Thoracic aorta (tissue), 2 donors: ENCODE results near the gene DAB2IP. TPM values are rescaled to one million over a fixed set of nuclear protein-coding genes. Genes with fewer than 3 reads are reported as not detected.
A peak's percentile ranks its signal among the peaks of the same experiment; 100 is the strongest.

Source experiments
- ATAC-seq: fragments of 150-250 bp; one replicate; pipeline ENCODE4 v1.8.0; 2017; ENCODE audit warnings: low read depth; ENCODE audit not compliant: insufficient number of reproducible peaks, low FRiP score
- DNase-seq: peaks from one replicate; pipeline ENCODE4 v3.0.0-alpha.2; 2020; ENCODE audit warnings: low spot score
- H3K27ac ChIP-seq, 2 donors: fragments of 200-600 bp; sonication (generic); 1 replicate in 1 of 2; 2 replicates in 1 of 2; pipeline ENCODE4 v1.5.1; 2016; ENCODE audit warnings: mild to moderate bottlenecking in 2 of 2, moderate library complexity in 2 of 2
- H3K27me3 ChIP-seq: fragments of 200-600 bp; sonication (generic); replicated peaks from 2 replicates; pipeline ENCODE4 v1.6.0; 2016; ENCODE audit warnings: mild to moderate bottlenecking; ENCODE audit not compliant: insufficient read depth
- H3K36me3 ChIP-seq: fragments of 200-600 bp; sonication (generic); one replicate; pipeline ENCODE4 v1.5.1; 2016
- H3K4me1 ChIP-seq, 2 donors: fragments of 200-600 bp; sonication (generic); 1 replicate in 1 of 2; 2 replicates in 1 of 2; pipeline versions ENCODE4 v1.5.1 to v1.6.0; 2016; ENCODE audit warnings: low read depth in 2 of 2, mild to moderate bottlenecking in 1 of 2; ENCODE audit not compliant: control insufficient read depth in 1 of 2
- H3K4me3 ChIP-seq: fragments of 200-600 bp; sonication (generic); 2 replicates; pipeline ENCODE4 v1.5.1; 2016; ENCODE audit warnings: mild to moderate bottlenecking
- H3K9me3 ChIP-seq: fragments of 200-600 bp; sonication (generic); 2 replicates; pipeline ENCODE4 v1.5.1; 2016
- total RNA-seq, 2 donors: library from RNA; depleted of rRNA; stranded (reverse); fragments of >200 nt; gene quantifications; one replicate each; pipeline versions ENCODE4 v1.1.0 to v1.2.3, GENCODE V29; 2016
- TF ChIP-seq, protein P1 (sequence below): fragments of 200-600 bp; sonication (generic); IDR thresholded peaks from one replicate; pipeline ENCODE4 v1.5.1; 2019; ENCODE audit warnings: antibody characterized with exemption

DAB2IP gene
- total RNA-seq, 2 donors from 2014 or later: 87.4 to 104 TPM

- Histone ChIP-seq H3K9me3 (no peaks in the 10 kb centered on the region), H3K4me1 (peaks cover 21 to 48% of the 10 kb centered on the region in 2 donors), H3K27ac (no peak overlapping the region), H3K36me3 (no peaks in the 10 kb centered on the region), H3K4me3 (no peak overlapping the region), H3K27me3 (no peaks in the 10 kb centered on the region)
- ATAC-seq (no peak), DNase-seq (no peak)
- TF ChIP-seq, protein P1, sequence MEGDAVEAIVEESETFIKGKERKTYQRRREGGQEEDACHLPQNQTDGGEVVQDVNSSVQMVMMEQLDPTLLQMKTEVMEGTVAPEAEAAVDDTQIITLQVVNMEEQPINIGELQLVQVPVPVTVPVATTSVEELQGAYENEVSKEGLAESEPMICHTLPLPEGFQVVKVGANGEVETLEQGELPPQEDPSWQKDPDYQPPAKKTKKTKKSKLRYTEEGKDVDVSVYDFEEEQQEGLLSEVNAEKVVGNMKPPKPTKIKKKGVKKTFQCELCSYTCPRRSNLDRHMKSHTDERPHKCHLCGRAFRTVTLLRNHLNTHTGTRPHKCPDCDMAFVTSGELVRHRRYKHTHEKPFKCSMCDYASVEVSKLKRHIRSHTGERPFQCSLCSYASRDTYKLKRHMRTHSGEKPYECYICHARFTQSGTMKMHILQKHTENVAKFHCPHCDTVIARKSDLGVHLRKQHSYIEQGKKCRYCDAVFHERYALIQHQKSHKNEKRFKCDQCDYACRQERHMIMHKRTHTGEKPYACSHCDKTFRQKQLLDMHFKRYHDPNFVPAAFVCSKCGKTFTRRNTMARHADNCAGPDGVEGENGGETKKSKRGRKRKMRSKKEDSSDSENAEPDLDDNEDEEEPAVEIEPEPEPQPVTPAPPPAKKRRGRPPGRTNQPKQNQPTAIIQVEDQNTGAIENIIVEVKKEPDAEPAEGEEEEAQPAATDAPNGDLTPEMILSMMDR: no peak
Measured at GRCh38 chr9:121696930-121697329, 45.5 kb downstream of the DAB2IP start.

GRCh38 chr9:121698627-121699570, 47.5 kb downstream of the DAB2IP start:
- TF ChIP-seq, protein P1: no peak
- peaks cover 12 to 28% of the 10 kb centered on the region in 2 donors for H3K4me1 ChIP-seq

DNA sequence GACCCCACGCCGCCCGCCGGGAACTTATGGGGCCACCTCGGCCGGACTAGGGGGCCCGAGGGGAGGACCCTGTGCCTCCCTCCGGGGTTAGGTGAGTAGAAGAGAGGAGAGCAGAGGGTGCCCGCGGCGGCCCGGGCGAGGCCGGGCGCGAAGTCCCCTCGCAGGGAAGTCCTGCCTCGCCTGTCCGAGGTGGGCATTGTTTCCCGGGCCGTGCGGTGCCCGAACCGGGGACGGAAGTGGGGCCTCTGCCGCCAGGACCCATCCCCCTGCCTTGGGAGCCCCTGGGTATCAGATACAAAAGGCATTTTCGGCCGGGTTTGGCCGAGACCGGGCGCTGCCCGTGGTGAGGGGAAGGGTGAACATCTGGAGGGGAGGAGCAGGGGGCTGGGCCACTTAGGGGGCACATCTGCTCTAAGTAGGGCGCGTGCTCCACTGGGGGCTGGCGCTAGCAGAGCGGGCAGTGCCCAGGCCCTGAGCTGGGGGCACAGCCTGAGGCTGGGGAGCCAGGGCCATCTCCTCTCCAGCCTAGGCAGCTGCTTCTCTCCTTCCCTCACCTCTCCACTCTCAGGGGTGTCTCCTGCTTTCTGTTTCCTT, 48.2 kb downstream of the DAB2IP start:
- DNase-seq: no peak
- H3K27me3 ChIP-seq: no peaks in the 10 kb centered on the region
- no peaks in the 10 kb centered on the region for H3K9me3 ChIP-seq
- TF ChIP-seq, protein P1: no peak
- peaks cover 12 to 26% of the 10 kb centered on the region in 2 donors for H3K4me1 ChIP-seq
- ATAC-seq: no peak
- peak overlapping the region in 1 of 2 donors; percentile 25 for H3K27ac ChIP-seq
- no peaks in the 10 kb centered on the region for H3K36me3 ChIP-seq
- H3K4me3 ChIP-seq: peak overlapping the region; percentile 79

More at GRCh38 chr9:121698627-121699570, 47.5 kb downstream of the DAB2IP start:
- ATAC-seq (no peak), DNase-seq (no peak)
- no peaks in the 10 kb centered on the region for H3K9me3 ChIP-seq
- no peak overlapping the region for H3K27ac ChIP-seq
- H3K36me3 ChIP-seq: no peaks in the 10 kb centered on the region
- no peaks in the 10 kb centered on the region for H3K27me3 ChIP-seq
- H3K4me3 ChIP-seq: peak overlapping the region; percentile 79

DNA sequence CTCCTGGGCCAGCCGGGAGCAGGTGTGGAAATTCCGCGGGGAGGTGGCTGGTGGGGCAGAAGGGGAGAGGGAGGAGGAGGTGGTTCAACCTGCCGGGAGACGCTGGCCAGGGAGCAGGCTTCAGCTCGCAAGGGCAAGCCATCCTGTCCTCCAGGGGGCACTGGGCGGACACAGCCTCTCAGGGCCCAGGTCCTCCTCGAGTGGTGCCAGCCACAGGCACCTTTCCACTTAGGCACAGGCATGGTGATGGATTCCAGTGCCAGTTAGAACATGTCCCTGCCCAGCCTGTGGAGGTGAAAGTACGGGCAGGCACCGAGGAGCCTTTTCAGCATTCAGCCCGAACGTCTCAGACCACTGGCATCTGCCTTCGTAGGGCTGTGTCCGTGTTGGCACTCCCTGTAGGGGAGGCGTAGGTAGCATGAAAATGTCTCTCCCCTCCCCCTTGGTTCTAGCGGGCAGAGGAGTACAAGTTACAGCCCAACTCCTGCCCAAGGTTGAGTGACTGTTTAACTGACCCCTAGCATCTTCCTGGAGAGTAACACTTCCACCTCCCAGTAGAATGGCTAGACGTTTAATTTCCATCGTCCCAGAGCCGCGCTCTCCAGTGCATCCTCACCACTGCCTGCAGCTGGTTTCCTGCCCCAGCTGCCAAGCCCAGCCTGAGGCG, 48.9 kb downstream of the DAB2IP start:
- ATAC-seq (no peak), DNase-seq (no peak)
- Histone ChIP-seq H3K4me1 (peaks cover 12 to 26% of the 10 kb centered on the region in 2 donors), H3K36me3 (no peaks in the 10 kb centered on the region), H3K27me3 (no peaks in the 10 kb centered on the region), H3K9me3 (no peaks in the 10 kb centered on the region), H3K27ac (peak overlapping the region in 1 of 2 donors; percentile 25), H3K4me3 (peak overlapping the region; percentile 79)
- TF ChIP-seq, protein P1: peak; percentile 58
